ENCODE measurements around the gene FMR1NB.

The FMR1NB gene, protein sequence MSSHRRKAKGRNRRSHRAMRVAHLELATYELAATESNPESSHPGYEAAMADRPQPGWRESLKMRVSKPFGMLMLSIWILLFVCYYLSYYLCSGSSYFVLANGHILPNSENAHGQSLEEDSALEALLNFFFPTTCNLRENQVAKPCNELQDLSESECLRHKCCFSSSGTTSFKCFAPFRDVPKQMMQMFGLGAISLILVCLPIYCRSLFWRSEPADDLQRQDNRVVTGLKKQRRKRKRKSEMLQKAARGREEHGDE

DNA sequence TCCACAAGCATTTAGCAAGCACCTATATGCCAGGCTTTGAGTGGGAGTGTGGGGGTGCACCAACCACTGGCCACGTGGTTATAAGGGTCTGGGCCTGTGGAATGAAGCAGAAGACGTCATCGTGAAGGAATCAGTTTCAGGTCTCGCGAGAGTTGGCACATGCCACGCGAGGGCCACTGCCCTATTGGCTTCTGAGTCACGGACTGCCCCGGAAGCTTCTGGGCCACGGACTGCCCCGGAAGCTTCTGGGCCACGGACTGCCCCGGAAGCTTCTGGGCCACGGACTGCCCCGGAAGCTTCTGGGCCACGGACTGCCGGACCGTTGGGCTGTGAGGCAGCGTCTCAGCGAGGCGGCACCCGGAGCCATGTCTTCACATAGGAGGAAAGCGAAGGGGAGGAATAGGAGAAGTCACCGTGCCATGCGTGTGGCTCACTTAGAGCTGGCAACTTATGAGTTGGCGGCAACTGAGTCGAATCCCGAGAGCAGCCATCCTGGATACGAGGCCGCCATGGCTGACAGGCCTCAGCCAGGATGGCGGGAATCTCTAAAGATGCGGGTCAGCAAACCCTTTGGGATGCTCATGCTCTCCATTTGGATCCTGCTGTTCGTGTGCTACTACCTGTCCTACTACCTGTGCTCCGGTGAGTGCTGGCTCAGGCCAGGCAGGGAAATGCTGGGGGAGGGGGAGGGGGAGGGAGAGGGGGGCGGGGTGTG lies at the start of gene FMR1NB:
TSS of gene FMR1NB (plus strand) at position 300 of the 715 bp plus-strand sequence. CDS start at position 366, 66 bp downstream.
- no peaks in the 10 kb centered on the region for H3K36me3 ChIP-seq (ENCODE audit: control insufficient read depth, insufficient read depth, low read length)
- H3K4me3 ChIP-seq (ENCODE audit: low read depth, low read length) = no peak within 1 kb of the TSS
- H3K4me1 ChIP-seq (ENCODE audit: control insufficient read depth, insufficient read depth, low read length) = no peaks in the 10 kb centered on the region
- peaks cover 3% of the 10 kb centered on the region for H3K9me3 ChIP-seq (ENCODE audit: control insufficient read depth, insufficient read depth, low read length)
- H3K9ac ChIP-seq (ENCODE audit: low read depth, low read length) = no peak within 1 kb of the TSS
- H3K27me3 ChIP-seq (ENCODE audit: control insufficient read depth, insufficient read depth, low read length) = no peaks in the 10 kb centered on the region

DNA sequence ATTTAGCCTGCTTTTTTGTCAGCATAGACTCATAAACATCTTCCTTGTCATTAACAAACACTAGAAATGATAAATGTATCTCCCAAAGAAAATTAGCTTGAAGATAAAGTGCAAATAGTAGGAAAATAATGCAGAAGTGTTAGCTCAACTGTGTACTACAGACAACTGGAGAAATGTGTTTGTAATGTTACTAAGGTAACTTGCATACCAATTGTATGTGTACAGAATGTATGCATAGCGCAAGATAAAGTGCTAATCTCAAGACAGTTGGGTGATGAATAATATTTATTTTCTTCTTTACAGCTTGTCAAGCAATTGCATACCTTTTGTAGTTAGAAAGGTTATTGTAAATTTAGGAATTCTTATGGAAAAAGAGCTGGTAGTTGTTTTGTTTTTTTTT lies 47.3 kb upstream of the FMR1NB start:
- H3K27me3 ChIP-seq (ENCODE audit: control insufficient read depth, insufficient read depth, low read length) = no peaks in the 10 kb centered on the region
- no peaks in the 10 kb centered on the region for H3K4me1 ChIP-seq (ENCODE audit: control insufficient read depth, insufficient read depth, low read length)
- no peaks in the 10 kb centered on the region for H3K36me3 ChIP-seq (ENCODE audit: control insufficient read depth, insufficient read depth, low read length)

DNA sequence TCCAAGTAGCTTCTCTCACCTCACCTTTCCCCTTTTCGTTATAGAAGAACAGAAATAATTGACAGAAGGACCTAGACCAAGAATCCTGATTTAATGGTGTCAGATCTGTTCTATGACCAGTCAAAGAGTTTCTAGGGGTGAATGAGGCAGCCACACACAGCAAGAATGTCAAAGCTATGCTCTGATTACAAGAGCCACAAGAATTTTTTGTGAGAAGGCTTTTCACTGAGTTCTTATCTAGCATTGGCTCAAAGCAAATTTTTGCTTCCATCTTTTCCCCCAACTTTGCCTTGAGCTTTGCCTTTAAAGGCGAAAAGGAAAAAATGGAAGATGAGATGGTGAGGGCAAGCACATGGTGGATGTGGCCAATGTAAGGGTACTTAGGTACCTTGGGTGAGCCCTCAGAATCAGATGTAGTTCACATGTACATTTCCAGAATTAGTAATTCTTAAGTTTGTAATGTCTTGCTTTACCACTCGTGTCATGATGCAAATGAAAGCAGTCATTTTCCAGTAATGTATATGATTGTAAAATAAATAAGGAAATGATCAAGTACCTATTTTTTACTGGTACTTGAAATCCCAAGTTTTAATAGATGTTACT lies 45.9 kb upstream of the FMR1NB start:
- no peaks in the 10 kb centered on the region for H3K27me3 ChIP-seq (ENCODE audit: control insufficient read depth, insufficient read depth, low read length)
- no peaks in the 10 kb centered on the region for H3K36me3 ChIP-seq (ENCODE audit: control insufficient read depth, insufficient read depth, low read length)

More for the DNA sequence above, 47.3 kb upstream of the FMR1NB start:
- no peak overlapping the region for H3K9ac ChIP-seq (ENCODE audit: low read depth, low read length)
- no peak overlapping the region for H3K4me3 ChIP-seq (ENCODE audit: low read depth, low read length)
- H3K9me3 ChIP-seq (ENCODE audit: control insufficient read depth, insufficient read depth, low read length) = no peaks in the 10 kb centered on the region

DNA sequence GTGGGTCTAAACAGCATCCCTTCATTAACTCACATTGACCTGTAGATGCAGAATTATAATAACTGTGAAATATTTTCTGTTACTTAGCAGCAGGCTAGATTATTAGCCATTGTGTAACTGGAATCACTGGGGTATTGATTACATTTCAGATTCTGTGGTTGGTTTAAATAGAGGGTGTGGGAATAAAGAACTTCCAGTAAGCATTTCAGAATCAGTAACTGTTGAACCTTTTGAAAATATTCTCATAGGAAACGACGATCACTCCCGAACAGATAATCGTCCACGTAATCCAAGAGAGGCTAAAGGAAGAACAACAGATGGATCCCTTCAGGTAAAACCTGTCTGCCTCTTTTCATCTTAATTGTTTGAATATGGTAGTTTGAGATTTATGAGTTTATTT lies 35.9 kb upstream of the FMR1NB start:
- H3K9ac ChIP-seq (ENCODE audit: low read depth, low read length) = no peak overlapping the region
- H3K4me1 ChIP-seq (ENCODE audit: control insufficient read depth, insufficient read depth, low read length) = no peaks in the 10 kb centered on the region
- peaks cover 10% of the 10 kb centered on the region for H3K36me3 ChIP-seq (ENCODE audit: control insufficient read depth, insufficient read depth, low read length)
- H3K27me3 ChIP-seq (ENCODE audit: control insufficient read depth, insufficient read depth, low read length) = no peaks in the 10 kb centered on the region
- no peaks in the 10 kb centered on the region for H3K9me3 ChIP-seq (ENCODE audit: control insufficient read depth, insufficient read depth, low read length)
- H3K4me3 ChIP-seq (ENCODE audit: low read depth, low read length) = no peak overlapping the region

More for the DNA sequence above, 45.9 kb upstream of the FMR1NB start:
- Histone ChIP-seq H3K9me3 (ENCODE audit: control insufficient read depth, insufficient read depth, low read length) (no peaks in the 10 kb centered on the region), H3K9ac (ENCODE audit: low read depth, low read length) (no peak overlapping the region), H3K4me3 (ENCODE audit: low read depth, low read length) (no peak overlapping the region), H3K4me1 (ENCODE audit: control insufficient read depth, insufficient read depth, low read length) (no peaks in the 10 kb centered on the region)

DNA sequence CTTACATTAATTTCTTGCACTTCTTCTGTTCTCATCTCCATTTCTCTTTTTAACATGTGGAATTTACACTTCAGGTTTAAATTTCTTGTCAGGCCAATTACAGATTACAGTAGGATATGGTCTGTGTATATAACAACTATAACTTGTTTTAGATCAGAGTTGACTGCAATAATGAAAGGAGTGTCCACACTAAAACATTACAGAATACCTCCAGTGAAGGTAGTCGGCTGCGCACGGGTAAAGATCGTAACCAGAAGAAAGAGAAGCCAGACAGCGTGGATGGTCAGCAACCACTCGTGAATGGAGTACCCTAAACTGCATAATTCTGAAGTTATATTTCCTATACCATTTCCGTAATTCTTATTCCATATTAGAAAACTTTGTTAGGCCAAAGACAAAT lies 32.6 kb upstream of the FMR1NB start:
- peaks cover 5% of the 10 kb centered on the region for H3K36me3 ChIP-seq (ENCODE audit: control insufficient read depth, insufficient read depth, low read length)
- H3K4me3 ChIP-seq (ENCODE audit: low read depth, low read length) = no peak overlapping the region
- no peaks in the 10 kb centered on the region for H3K27me3 ChIP-seq (ENCODE audit: control insufficient read depth, insufficient read depth, low read length)
- H3K9ac ChIP-seq (ENCODE audit: low read depth, low read length) = no peak overlapping the region
- H3K4me1 ChIP-seq (ENCODE audit: control insufficient read depth, insufficient read depth, low read length) = no peaks in the 10 kb centered on the region
- H3K9me3 ChIP-seq (ENCODE audit: control insufficient read depth, insufficient read depth, low read length) = no peaks in the 10 kb centered on the region

DNA sequence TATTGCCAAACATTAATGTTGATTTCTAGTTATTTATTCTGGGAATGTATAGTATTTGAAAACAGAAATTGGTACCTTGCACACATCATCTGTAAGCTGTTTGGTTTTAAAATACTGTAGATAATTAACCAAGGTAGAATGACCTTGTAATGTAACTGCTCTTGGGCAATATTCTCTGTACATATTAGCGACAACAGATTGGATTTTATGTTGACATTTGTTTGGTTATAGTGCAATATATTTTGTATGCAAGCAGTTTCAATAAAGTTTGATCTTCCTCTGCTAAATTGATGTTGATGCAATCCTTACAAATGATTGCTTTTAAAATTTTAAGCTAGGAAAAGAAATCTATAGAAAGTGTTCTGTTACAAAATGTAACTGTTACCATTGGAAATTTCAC lies 30.8 kb upstream of the FMR1NB start:
- no peaks in the 10 kb centered on the region for H3K27me3 ChIP-seq (ENCODE audit: control insufficient read depth, insufficient read depth, low read length)

DNA sequence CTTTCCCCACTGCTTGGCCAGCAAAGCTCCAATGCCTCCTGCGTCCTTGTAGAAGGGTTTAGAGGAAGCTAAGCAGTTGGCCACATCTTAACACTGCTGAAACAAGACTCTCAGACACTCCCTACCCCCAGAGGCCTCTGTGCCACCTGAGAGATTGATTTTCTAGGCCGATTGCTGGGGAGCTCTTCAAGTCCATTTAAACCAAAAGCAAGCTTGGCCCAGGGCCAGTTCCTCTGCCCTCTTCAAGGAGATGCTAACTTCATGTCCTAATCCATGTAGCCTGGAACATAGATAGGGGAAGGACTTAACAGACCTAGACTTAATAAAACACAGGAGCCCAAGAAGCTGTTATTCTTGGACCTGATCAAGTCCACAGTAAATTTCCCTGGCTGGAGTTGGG lies 27.2 kb upstream of the FMR1NB start:
- no peaks in the 10 kb centered on the region for H3K27me3 ChIP-seq (ENCODE audit: control insufficient read depth, insufficient read depth, low read length)
- no peak overlapping the region for H3K9ac ChIP-seq (ENCODE audit: low read depth, low read length)

More for the DNA sequence above, 30.8 kb upstream of the FMR1NB start:
- Histone ChIP-seq H3K4me3 (ENCODE audit: low read depth, low read length) (no peak overlapping the region), H3K9ac (ENCODE audit: low read depth, low read length) (no peak overlapping the region), H3K9me3 (ENCODE audit: control insufficient read depth, insufficient read depth, low read length) (no peaks in the 10 kb centered on the region), H3K36me3 (ENCODE audit: control insufficient read depth, insufficient read depth, low read length) (peaks cover under 1% of the 10 kb centered on the region), H3K4me1 (ENCODE audit: control insufficient read depth, insufficient read depth, low read length) (no peaks in the 10 kb centered on the region)

DNA sequence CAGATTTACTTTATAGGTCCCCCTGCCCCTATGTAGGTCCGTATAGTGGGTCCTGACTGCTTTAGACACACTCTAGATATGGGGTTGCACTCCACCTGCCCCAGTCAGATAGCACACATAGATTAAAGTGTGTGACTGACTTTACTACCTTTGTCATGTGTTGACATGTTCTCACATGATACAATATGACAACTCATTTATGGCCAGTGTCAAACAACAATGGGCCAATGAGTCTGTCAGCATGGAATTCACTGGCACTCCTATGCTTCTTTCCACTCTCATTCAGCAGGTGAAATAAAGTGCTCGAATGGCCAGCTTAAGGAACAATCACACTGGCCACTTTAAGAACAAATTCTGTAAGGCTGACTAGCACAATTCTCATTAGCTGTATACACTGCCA lies 23.8 kb upstream of the FMR1NB start:
- Histone ChIP-seq H3K36me3 (ENCODE audit: control insufficient read depth, insufficient read depth, low read length) (no peaks in the 10 kb centered on the region), H3K4me3 (ENCODE audit: low read depth, low read length) (no peak overlapping the region), H3K4me1 (ENCODE audit: control insufficient read depth, insufficient read depth, low read length) (no peaks in the 10 kb centered on the region)

More for the DNA sequence above, 27.2 kb upstream of the FMR1NB start:
- H3K36me3 ChIP-seq (ENCODE audit: control insufficient read depth, insufficient read depth, low read length) = no peaks in the 10 kb centered on the region
- H3K9me3 ChIP-seq (ENCODE audit: control insufficient read depth, insufficient read depth, low read length) = no peaks in the 10 kb centered on the region
- no peak overlapping the region for H3K4me3 ChIP-seq (ENCODE audit: low read depth, low read length)
- H3K4me1 ChIP-seq (ENCODE audit: control insufficient read depth, insufficient read depth, low read length) = no peaks in the 10 kb centered on the region

DNA sequence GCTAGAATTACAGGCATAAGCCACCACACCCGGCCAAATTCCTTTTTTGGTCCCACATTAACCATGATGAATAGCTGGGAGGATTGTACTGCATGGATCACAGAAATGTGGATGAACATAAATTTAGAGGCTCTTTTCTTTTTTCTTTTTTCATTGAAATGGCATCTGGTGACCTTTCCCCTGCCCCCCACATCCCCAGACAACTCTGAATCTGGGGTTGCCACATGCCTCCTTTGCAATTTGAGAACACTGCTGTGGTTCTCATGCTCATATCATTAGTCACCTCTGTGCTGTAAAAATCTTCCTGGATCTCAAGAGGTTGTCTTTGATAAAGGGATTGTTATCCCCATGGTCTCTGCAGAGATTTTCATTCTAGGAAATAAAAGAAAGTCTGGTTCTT lies 22.8 kb upstream of the FMR1NB start:
- H3K9me3 ChIP-seq (ENCODE audit: control insufficient read depth, insufficient read depth, low read length) = peaks cover 2% of the 10 kb centered on the region
- no peak overlapping the region for H3K9ac ChIP-seq (ENCODE audit: low read depth, low read length)
- H3K36me3 ChIP-seq (ENCODE audit: control insufficient read depth, insufficient read depth, low read length) = no peaks in the 10 kb centered on the region
- H3K4me1 ChIP-seq (ENCODE audit: control insufficient read depth, insufficient read depth, low read length) = no peaks in the 10 kb centered on the region
- no peak overlapping the region for H3K4me3 ChIP-seq (ENCODE audit: low read depth, low read length)
- H3K27me3 ChIP-seq (ENCODE audit: control insufficient read depth, insufficient read depth, low read length) = no peaks in the 10 kb centered on the region

More for the DNA sequence above, 23.8 kb upstream of the FMR1NB start:
- H3K27me3 ChIP-seq (ENCODE audit: control insufficient read depth, insufficient read depth, low read length) = no peaks in the 10 kb centered on the region
- H3K9ac ChIP-seq (ENCODE audit: low read depth, low read length) = no peak overlapping the region
- peaks cover 2% of the 10 kb centered on the region for H3K9me3 ChIP-seq (ENCODE audit: control insufficient read depth, insufficient read depth, low read length)

DNA sequence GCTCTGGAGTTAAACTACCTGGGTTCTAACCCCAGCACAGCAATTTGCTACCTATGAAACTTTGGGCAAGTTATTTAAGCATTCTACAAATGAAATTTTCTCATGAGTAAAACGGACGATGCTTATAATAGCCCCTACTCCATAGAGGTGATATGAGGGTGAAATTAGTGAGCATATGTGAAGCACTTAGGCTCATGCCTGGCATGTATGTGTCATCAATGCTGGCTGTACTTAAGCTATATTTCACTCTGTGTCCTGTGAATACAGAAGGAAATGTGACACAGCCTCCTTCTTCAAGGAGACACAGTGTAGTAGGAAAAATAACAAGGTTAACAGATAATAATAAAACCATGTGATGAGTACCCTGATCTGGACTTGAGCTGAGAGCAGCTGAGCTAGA lies 20.4 kb upstream of the FMR1NB start:
- H3K4me3 ChIP-seq (ENCODE audit: low read depth, low read length) = no peak overlapping the region
- no peaks in the 10 kb centered on the region for H3K27me3 ChIP-seq (ENCODE audit: control insufficient read depth, insufficient read depth, low read length)
- no peak overlapping the region for H3K9ac ChIP-seq (ENCODE audit: low read depth, low read length)
- no peaks in the 10 kb centered on the region for H3K36me3 ChIP-seq (ENCODE audit: control insufficient read depth, insufficient read depth, low read length)
- H3K9me3 ChIP-seq (ENCODE audit: control insufficient read depth, insufficient read depth, low read length) = peaks cover 2% of the 10 kb centered on the region
- H3K4me1 ChIP-seq (ENCODE audit: control insufficient read depth, insufficient read depth, low read length) = no peaks in the 10 kb centered on the region

DNA sequence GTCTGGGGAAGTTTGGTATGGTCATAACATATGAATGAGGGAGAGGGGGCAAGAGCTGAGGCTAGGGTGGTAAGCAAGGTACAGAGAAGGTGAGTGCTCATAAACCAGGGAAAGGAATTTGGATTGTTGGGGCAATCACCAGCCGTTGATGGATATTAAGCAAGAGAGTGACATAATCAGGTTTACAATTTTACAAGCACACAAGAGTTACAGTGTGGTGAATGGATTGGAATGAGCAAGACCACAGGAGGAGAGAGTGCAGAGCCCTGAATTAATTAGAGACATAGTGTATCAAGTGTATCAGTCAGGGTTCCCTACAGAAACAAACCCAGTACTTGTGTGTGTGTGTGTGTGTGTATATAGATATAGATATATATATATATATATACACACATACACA lies 18.7 kb upstream of the FMR1NB start:
- Histone ChIP-seq H3K9ac (ENCODE audit: low read depth, low read length) (no peak overlapping the region), H3K4me3 (ENCODE audit: low read depth, low read length) (no peak overlapping the region), H3K27me3 (ENCODE audit: control insufficient read depth, insufficient read depth, low read length) (no peaks in the 10 kb centered on the region), H3K4me1 (ENCODE audit: control insufficient read depth, insufficient read depth, low read length) (no peaks in the 10 kb centered on the region), H3K36me3 (ENCODE audit: control insufficient read depth, insufficient read depth, low read length) (no peaks in the 10 kb centered on the region), H3K9me3 (ENCODE audit: control insufficient read depth, insufficient read depth, low read length) (peaks cover 2% of the 10 kb centered on the region)

DNA sequence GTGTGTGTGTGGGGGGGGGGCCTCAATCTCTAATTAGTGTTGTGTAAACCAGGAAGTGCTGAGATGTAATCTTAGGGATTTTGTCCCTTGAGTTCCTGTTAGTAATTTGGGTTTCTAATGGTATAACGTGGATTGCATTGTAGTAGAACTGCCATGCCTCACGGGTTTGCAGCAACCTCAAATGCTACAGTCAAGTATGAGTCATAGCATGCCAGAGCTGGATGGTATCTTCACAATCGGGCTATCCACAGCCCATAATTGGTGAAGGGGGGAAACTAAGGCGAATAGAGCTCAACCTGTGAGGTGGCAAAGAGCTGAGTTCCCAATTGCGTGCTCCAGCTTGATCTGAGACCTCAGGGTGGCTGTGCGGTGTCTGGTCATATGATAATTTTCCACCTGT lies 2.2 kb upstream of the FMR1NB start:
- Histone ChIP-seq H3K27me3 (ENCODE audit: control insufficient read depth, insufficient read depth, low read length) (no peaks in the 10 kb centered on the region), H3K4me1 (ENCODE audit: control insufficient read depth, insufficient read depth, low read length) (no peaks in the 10 kb centered on the region)

More for the DNA sequence above, 2.2 kb upstream of the FMR1NB start:
- no peaks in the 10 kb centered on the region for H3K9me3 ChIP-seq (ENCODE audit: control insufficient read depth, insufficient read depth, low read length)
- no peaks in the 10 kb centered on the region for H3K36me3 ChIP-seq (ENCODE audit: control insufficient read depth, insufficient read depth, low read length)
- no peak overlapping the region for H3K4me3 ChIP-seq (ENCODE audit: low read depth, low read length)
- no peak overlapping the region for H3K9ac ChIP-seq (ENCODE audit: low read depth, low read length)

All from iPS-15b (cell line).